Left lung (tissue), 10 donors: Measurements from ENCODE around the gene PTPRM. TPM values are rescaled to one million over a fixed set of nuclear protein-coding genes. Genes with fewer than 3 reads are reported as not detected.

ENCODE experiments used
- ATAC-seq: fragments of 200-7000 bp; cut with Tn5 transposase; one replicate; pipeline ENCODE4 v1.9.1; 2020; ENCODE audit warnings: moderate library complexity
- DNase-seq, 4 donors: peaks; one replicate each; pipeline ENCODE4 v3.0.0-alpha.2; 2013 to 2020
- H3K27ac ChIP-seq, 2 donors: fragments of 200-600 bp; sonication (generic) in 1 of 2; one replicate each; pipeline versions ENCODE4 v1.5.0 to v1.8.0; 2020 to 2021
- H3K27me3 ChIP-seq, 2 donors: fragments of 200-600 bp; sonication (generic) in 1 of 2; one replicate each; pipeline versions ENCODE4 v1.5.0 to v1.8.0; 2020 to 2021
- H3K36me3 ChIP-seq, 2 donors: fragments of 200-600 bp; sonication (generic) in 1 of 2; one replicate each; pipeline versions ENCODE4 v1.5.0 to v1.8.0; 2020 to 2021
- H3K4me1 ChIP-seq, 2 donors: fragments of 200-600 bp; one replicate each; pipeline ENCODE4 v1.8.0; 2021
- H3K4me3 ChIP-seq, 2 donors: fragments of 200-600 bp; sonication (generic) in 1 of 2; one replicate each; pipeline versions ENCODE4 v1.5.0 to v1.8.0; 2020 to 2021; ENCODE audit warnings: mild to moderate bottlenecking in 1 of 2
- H3K9me3 ChIP-seq, 2 donors: fragments of 200-600 bp; sonication (generic) in 1 of 2; one replicate each; pipeline versions ENCODE4 v1.5.0 to v1.8.0; 2020 to 2021
- CTCF ChIP-seq, 2 donors: fragments of 200-600 bp; sonication (generic) in 1 of 2; IDR thresholded peaks; one replicate each; pipeline versions ENCODE4 v1.5.0 to v1.8.0; 2021; ENCODE audit warnings: antibody characterized with exemption in 2 of 2
- intact Hi-C, 2 donors: fragments of 100-400 bp; cut with DNase I; formaldehyde crosslinking; loops; one replicate each; pipeline versions ENCODE4 v1.11.2 to v1.14.2; 2022
- polyA plus RNA-seq, 6 donors: library from polyadenylated mRNA; unstranded; fragments of 120-200 nt; gene quantifications; one replicate each; pipeline ENCODE4 v1.2.1, GENCODE V29; 2013; ENCODE audit not compliant: insufficient read length in 6 of 6
- total RNA-seq, 2 donors: library from RNA; stranded (reverse); fragmentation: NEBNext Ultra II Directional; extraction: Animal tissue kit (Norgen Biotek cat#: 25700); gene quantifications; one replicate each; pipeline ENCODE4 v1.2.1, GENCODE V29; 2021
- donor health status: DM: no; HTN: yes; CAD: no.
- donor health status: DM: no; HTN: no; CAD: no.

Gene PTPRM
- total and polyA plus RNA-seq, 8 donors = 76.4 to 99.6 (median 90.1) TPM

- Histone ChIP-seq H3K27ac (no peak overlapping the region), H3K9me3 (no peaks in the 10 kb centered on the region), H3K36me3 (no peaks in the 10 kb centered on the region), H3K4me1 (no peaks in the 10 kb centered on the region), H3K27me3 (no peaks in the 10 kb centered on the region), H3K4me3 (no peak overlapping the region)
- TF ChIP-seq CTCF (IDR thresholded peaks at IDR 0.05) = no peak
- intact Hi-C loops = no loop called here
- ATAC-seq (peak; percentile 76), DNase-seq (no peak)
Measured at GRCh38 chr18:8063733-8064132, 496.6 kb downstream of the PTPRM start.

- intact Hi-C loops = no loop called here
- no peaks in the 10 kb centered on the region for H3K9me3 ChIP-seq
- H3K4me3 ChIP-seq = no peak overlapping the region
- H3K27me3 ChIP-seq = no peaks in the 10 kb centered on the region
- no peaks in the 10 kb centered on the region for H3K36me3 ChIP-seq
- H3K27ac ChIP-seq = no peak overlapping the region
- no peak for TF ChIP-seq CTCF (IDR thresholded peaks at IDR 0.05)
- no peak for DNase-seq
- H3K4me1 ChIP-seq = no peaks in the 10 kb centered on the region
- no peak for ATAC-seq
Measured at GRCh38 chr18:8065284-8065683, 498.2 kb downstream of the PTPRM start.

- TF ChIP-seq CTCF (IDR thresholded peaks at IDR 0.05) = no peak
- DNase-seq (no peak), ATAC-seq (no peak)
- H3K36me3 ChIP-seq = no peaks in the 10 kb centered on the region
- no peaks in the 10 kb centered on the region for H3K27me3 ChIP-seq
- H3K4me3 ChIP-seq = no peak overlapping the region
- H3K27ac ChIP-seq = no peak overlapping the region
- H3K9me3 ChIP-seq = no peaks in the 10 kb centered on the region
- intact Hi-C loops = no loop called here
- no peaks in the 10 kb centered on the region for H3K4me1 ChIP-seq
Measured at GRCh38 chr18:8065773-8066172, 498.7 kb downstream of the PTPRM start.

- Histone ChIP-seq H3K4me1 (no peaks in the 10 kb centered on the region), H3K9me3 (no peaks in the 10 kb centered on the region), H3K27ac (no peak overlapping the region), H3K4me3 (no peak overlapping the region), H3K36me3 (no peaks in the 10 kb centered on the region), H3K27me3 (no peaks in the 10 kb centered on the region)
- no peak for TF ChIP-seq CTCF (IDR thresholded peaks at IDR 0.05)
- intact Hi-C loops = no loop called here
- ATAC-seq (no peak), DNase-seq (no peak)
Measured at GRCh38 chr18:8069708-8070107, 502.6 kb downstream of the PTPRM start.

GRCh38 chr18:8073167-8073566, 506.1 kb downstream of the PTPRM start:
- H3K9me3 ChIP-seq = no peaks in the 10 kb centered on the region
- no peak for ATAC-seq
- no peak for DNase-seq
- no peaks in the 10 kb centered on the region for H3K27me3 ChIP-seq
- no peak overlapping the region for H3K27ac ChIP-seq
- no peak overlapping the region for H3K4me3 ChIP-seq
- TF ChIP-seq CTCF (IDR thresholded peaks at IDR 0.05) = no peak
- intact Hi-C loops = no loop called here
- H3K36me3 ChIP-seq = no peaks in the 10 kb centered on the region
- no peaks in the 10 kb centered on the region for H3K4me1 ChIP-seq
